ENCODE results near the gene WIPF2.

- TF ChIP-seq POLR2A (IDR thresholded peaks at IDR 0.05) (no peak), POLR2AphosphoS5 (IDR thresholded peaks at IDR 0.05) (no peak)
- TF ChIP-seq, protein P1, sequence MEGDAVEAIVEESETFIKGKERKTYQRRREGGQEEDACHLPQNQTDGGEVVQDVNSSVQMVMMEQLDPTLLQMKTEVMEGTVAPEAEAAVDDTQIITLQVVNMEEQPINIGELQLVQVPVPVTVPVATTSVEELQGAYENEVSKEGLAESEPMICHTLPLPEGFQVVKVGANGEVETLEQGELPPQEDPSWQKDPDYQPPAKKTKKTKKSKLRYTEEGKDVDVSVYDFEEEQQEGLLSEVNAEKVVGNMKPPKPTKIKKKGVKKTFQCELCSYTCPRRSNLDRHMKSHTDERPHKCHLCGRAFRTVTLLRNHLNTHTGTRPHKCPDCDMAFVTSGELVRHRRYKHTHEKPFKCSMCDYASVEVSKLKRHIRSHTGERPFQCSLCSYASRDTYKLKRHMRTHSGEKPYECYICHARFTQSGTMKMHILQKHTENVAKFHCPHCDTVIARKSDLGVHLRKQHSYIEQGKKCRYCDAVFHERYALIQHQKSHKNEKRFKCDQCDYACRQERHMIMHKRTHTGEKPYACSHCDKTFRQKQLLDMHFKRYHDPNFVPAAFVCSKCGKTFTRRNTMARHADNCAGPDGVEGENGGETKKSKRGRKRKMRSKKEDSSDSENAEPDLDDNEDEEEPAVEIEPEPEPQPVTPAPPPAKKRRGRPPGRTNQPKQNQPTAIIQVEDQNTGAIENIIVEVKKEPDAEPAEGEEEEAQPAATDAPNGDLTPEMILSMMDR (IDR thresholded peaks at IDR 0.05): no peak
Measured at GRCh38 chr17:40171750-40172149, 47.4 kb upstream of the WIPF2 start.
